K562 (cell line): ENCODE results near the gene BCL7C. TPM values are rescaled to one million over a fixed set of nuclear protein-coding genes. Genes with fewer than 3 reads are reported as not detected.

Source experiments
- ATF7 ChIP-seq: fragments of 450-650 bp; IDR thresholded peaks from 2 replicates; pipeline ENCODE4 v1.7.1; 2014; ENCODE audit warnings: mild to moderate bottlenecking, moderate library complexity
- BRD4 ChIP-seq: fragments of 200-600 bp; sonication (generic); IDR thresholded peaks from 2 replicates; pipeline ENCODE4 v1.6.1; 2017; ENCODE audit warnings: inconsistent platforms
- IRF2 ChIP-seq: sonication (generic); formaldehyde crosslinking; IDR thresholded peaks from 2 replicates; pipeline ENCODE4 v1.8.1; 2022; ENCODE audit warnings: mild to moderate bottlenecking, missing genetic modification reagents
- JUN ChIP-seq, 2 experiments: sonication (generic) in 1 of 2; formaldehyde crosslinking in 1 of 2; IDR thresholded peaks; 2 replicates each; pipeline versions ENCODE4 v1.6.1 to v1.8.0; 2012 to 2022; ENCODE audit warnings: borderline replicate concordance in 2 of 2, mild to moderate bottlenecking in 2 of 2, improper control_type of control experiment in 1 of 2, low read depth in 1 of 2, low read length in 1 of 2, missing genetic modification reagents in 1 of 2
- JUNB ChIP-seq: fragments of 450-650 bp; formaldehyde crosslinking; conservative IDR thresholded peaks from 2 replicates; pipeline ENCODE4 v1.4.0; 2020; ENCODE audit warnings: mild to moderate bottlenecking
- KAT2B ChIP-seq: IDR thresholded peaks from one replicate; pipeline ENCODE4 v1.6.1; 2012; ENCODE audit warnings: low read depth, mild to moderate bottlenecking, control low read depth, inconsistent platforms, low read length, moderate library complexity
- KDM5B ChIP-seq: fragments of 200-600 bp; sonication (generic); IDR thresholded peaks from 2 replicates; pipeline ENCODE4 v1.6.1; 2012; ENCODE audit warnings: low read depth, mild to moderate bottlenecking, moderate library complexity, low read length, control low read depth, inconsistent platforms; ENCODE audit not compliant: insufficient replicate concordance
- L3MBTL2 ChIP-seq: fragments of 450-650 bp; IDR thresholded peaks from 2 replicates; pipeline ENCODE4 v1.6.1; 2016; ENCODE audit warnings: mild to moderate bottlenecking, moderate library complexity
- LEF1 ChIP-seq: fragments of 450-650 bp; IDR thresholded peaks from 2 replicates; pipeline ENCODE4 v1.6.1; 2016; ENCODE audit warnings: mild to moderate bottlenecking
- RBM25 ChIP-seq: fragments of 200-400 bp; formaldehyde crosslinking; IDR thresholded peaks from 2 replicates; pipeline ENCODE4 v1.6.1; 2018; ENCODE audit warnings: low read length, low read depth, moderate library complexity; ENCODE audit not compliant: severe bottlenecking
- SP1 ChIP-seq: sonication (generic); formaldehyde crosslinking; IDR thresholded peaks from 2 replicates; pipeline ENCODE4 v1.8.1; 2022; ENCODE audit warnings: mild to moderate bottlenecking, missing genetic modification reagents
- SPI1 ChIP-seq: IDR thresholded peaks from 2 replicates; pipeline ENCODE4 v1.6.1; 2011; ENCODE audit warnings: low read depth, low read length, control low read depth, borderline replicate concordance
- TBP ChIP-seq: optimal IDR thresholded peaks from 2 replicates; pipeline ENCODE3; 2011; ENCODE audit warnings: low read depth, low read length, improper control_type of control experiment
- TEAD2 ChIP-seq: fragments of 450-650 bp; IDR thresholded peaks from 2 replicates; pipeline ENCODE4 v1.6.1; 2016; ENCODE audit warnings: missing genetic modification characterization, control low read depth, missing compliant biosample characterization
- USF1 ChIP-seq: sonication (generic); formaldehyde crosslinking; IDR thresholded peaks from 2 replicates; pipeline ENCODE4 v1.9.0; 2022; ENCODE audit warnings: mild to moderate bottlenecking, missing genetic modification reagents
- ZBTB43 ChIP-seq: sonication (generic); formaldehyde crosslinking; IDR thresholded peaks from 2 replicates; pipeline ENCODE4 v1.8.0; 2023; ENCODE audit warnings: mild to moderate bottlenecking, missing genetic modification reagents
- ZC3H11A ChIP-seq: IDR thresholded peaks from 2 replicates; pipeline ENCODE4 v1.6.1; 2012; ENCODE audit warnings: low read depth, low read length, improper control_type of control experiment
- ZNF140 ChIP-seq: fragments of 250-450 bp; sonication (Bioruptor Pico); IDR thresholded peaks from 2 replicates; pipeline ENCODE4 v1.8.0; 2021; ENCODE audit warnings: moderate library complexity, mild to moderate bottlenecking, inconsistent platforms
- ZNF146 ChIP-seq: IDR thresholded peaks from one replicate; pipeline ENCODE4 v1.6.1; 2018; ENCODE audit warnings: missing compliant biosample characterization; ENCODE audit not compliant: unreplicated experiment
- ZNF77 ChIP-seq: fragments of 250-450 bp; sonication (Bioruptor Pico); IDR thresholded peaks from 2 replicates; pipeline ENCODE4 v1.5.0; 2020
- ZNF780A ChIP-seq: fragments of 250-450 bp; sonication (Bioruptor Pico); IDR thresholded peaks from 2 replicates; pipeline ENCODE4 v1.5.0; 2021; ENCODE audit warnings: mild to moderate bottlenecking
- ZSCAN29 ChIP-seq: fragments of 450-650 bp; IDR thresholded peaks from 2 replicates; pipeline ENCODE4 v1.6.1; 2017
- polyA plus RNA-seq, 8 experiments: library from polyadenylated mRNA; depleted of rRNA in 4 of 8; stranded (reverse) in 5 of 8; unstranded in 3 of 8; fragments of >200 nt; fragmentation: Nextera tagmentation in 2 of 8; fragmentation: Illumina TruSeq in 1 of 8; extraction: Ambion mirVana in 2 of 8; extraction: Trizol in 1 of 8; gene quantifications; 2 replicates each; pipeline versions ENCODE4 v1.2.1 to v1.2.3, GENCODE V29; 2011 to 2014; ENCODE audit warnings: inconsistent platforms in 1 of 8, missing spikeins in 1 of 8
- total RNA-seq, 7 experiments: library from RNA; depleted of rRNA in 6 of 7; stranded (reverse); fragments of >200 nt in 6 of 7; fragmentation: Illumina TruSeq in 2 of 7; extraction: Trizol in 2 of 7; gene quantifications; 2 replicates each; pipeline versions ENCODE4 v1.2.1 to v1.2.3, GENCODE V29; 2011 to 2021; ENCODE audit warnings: low replicate concordance in 1 of 7
- TF ChIP-seq, protein P1 (sequence below): fragments of 450-650 bp; IDR thresholded peaks from 2 replicates; pipeline ENCODE4 v1.6.1; 2017; ENCODE audit warnings: antibody characterized with exemption, mild to moderate bottlenecking

BCL7C gene
- total and polyA plus RNA-seq, 9 of the 15 experiments (the other 6 are each of a cell fraction or from before 2014, with no cell fraction given): 1.7 to 85.8 (median 19.6) TPM

DNA sequence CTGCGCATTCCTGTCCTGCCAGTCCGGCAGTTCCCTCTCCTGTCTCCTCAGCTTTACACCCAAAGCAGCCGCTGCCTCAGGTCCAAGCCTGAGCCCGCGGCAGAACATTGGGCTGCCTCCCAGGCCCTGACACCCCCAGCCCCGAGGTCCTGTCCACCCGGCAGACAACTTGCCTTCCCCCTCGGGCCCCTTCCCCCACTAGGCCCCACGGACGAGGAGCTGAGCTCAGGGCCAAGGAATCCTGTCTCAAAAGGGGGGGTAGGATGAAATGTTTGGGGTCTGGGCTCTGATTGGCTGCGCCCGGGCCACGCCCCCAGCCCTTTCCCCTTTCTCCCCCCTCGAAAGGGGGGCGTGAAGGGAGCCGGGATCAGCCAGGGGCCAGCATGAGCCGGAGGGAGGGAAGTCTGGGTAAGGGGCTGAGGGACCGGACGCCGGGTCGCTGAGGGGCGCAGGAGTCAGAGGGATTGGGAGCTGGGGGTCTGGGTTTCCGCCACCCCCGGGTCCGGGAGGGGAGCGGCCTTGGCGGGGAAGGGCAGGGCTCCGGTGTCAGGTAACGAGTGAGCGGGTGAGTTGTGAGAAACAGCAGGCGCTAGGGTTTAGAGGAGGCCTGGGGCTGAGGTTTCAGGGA lies 2.5 kb upstream of the BCL7C start, which contains the start of gene CTF1 (continued):
- TF ChIP-seq BRD4 (peak; percentile 55; the same call in 1 of the 2 replicates), ZNF780A (CRISPR knock-in tag) (no peak), TBP (peak; percentile 40), ZNF140 (CRISPR knock-in tag) (no peak), ZC3H11A (no peak), TEAD2 (no peak), ZNF146 (CRISPR knock-in tag) (no peak), USF1 (CRISPR knock-in tag) (peak; percentile 68), SP1 (CRISPR knock-in tag) (peak; percentile 48; the same call in 1 of the 2 replicates), IRF2 (CRISPR knock-in tag) (no peak), SPI1 (no peak), LEF1 (peak; percentile 18; the same call in 1 of the 2 replicates), ZBTB43 (CRISPR knock-in tag) (no peak), ZSCAN29 (no peak), KAT2B (no peak), JUN (IDR thresholded peaks at IDR 0.05; ENCODE audit: borderline replicate concordance, low read depth, low read length) (peak; percentile 22; the same call in 1 of the 2 replicates), JUN (CRISPR knock-in tag; IDR thresholded peaks at IDR 0.05; ENCODE audit: borderline replicate concordance) (no peak), L3MBTL2 (no peak; the same call in 1 of the 2 replicates), JUNB (CRISPR knock-in tag) (no peak), ZNF77 (CRISPR knock-in tag) (no peak), KDM5B (peak; percentile 64), RBM25 (no peak), ATF7 (peak; percentile 23; the same call in 1 of the 2 replicates)
- TF ChIP-seq, protein P1, sequence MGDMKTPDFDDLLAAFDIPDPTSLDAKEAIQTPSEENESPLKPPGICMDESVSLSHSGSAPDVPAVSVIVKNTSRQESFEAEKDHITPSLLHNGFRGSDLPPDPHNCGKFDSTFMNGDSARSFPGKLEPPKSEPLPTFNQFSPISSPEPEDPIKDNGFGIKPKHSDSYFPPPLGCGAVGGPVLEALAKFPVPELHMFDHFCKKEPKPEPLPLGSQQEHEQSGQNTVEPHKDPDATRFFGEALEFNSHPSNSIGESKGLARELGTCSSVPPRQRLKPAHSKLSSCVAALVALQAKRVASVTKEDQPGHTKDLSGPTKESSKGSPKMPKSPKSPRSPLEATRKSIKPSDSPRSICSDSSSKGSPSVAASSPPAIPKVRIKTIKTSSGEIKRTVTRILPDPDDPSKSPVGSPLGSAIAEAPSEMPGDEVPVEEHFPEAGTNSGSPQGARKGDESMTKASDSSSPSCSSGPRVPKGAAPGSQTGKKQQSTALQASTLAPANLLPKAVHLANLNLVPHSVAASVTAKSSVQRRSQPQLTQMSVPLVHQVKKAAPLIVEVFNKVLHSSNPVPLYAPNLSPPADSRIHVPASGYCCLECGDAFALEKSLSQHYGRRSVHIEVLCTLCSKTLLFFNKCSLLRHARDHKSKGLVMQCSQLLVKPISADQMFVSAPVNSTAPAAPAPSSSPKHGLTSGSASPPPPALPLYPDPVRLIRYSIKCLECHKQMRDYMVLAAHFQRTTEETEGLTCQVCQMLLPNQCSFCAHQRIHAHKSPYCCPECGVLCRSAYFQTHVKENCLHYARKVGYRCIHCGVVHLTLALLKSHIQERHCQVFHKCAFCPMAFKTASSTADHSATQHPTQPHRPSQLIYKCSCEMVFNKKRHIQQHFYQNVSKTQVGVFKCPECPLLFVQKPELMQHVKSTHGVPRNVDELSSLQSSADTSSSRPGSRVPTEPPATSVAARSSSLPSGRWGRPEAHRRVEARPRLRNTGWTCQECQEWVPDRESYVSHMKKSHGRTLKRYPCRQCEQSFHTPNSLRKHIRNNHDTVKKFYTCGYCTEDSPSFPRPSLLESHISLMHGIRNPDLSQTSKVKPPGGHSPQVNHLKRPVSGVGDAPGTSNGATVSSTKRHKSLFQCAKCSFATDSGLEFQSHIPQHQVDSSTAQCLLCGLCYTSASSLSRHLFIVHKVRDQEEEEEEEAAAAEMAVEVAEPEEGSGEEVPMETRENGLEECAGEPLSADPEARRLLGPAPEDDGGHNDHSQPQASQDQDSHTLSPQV: no peak
